DOHH2 (cell line): ENCODE data around the gene CRY1.
"Not testable (repeated sequence)": the region's sequence is repeated elsewhere in the genome, so short reads cannot be mapped to it uniquely, and the experiment has no call there.

ENCODE experiments used
- H3F3A ChIP-seq: fragments of 200-600 bp; sonication (generic), shearing (Covaris generic); 2 replicates; pipeline ENCODE4 v1.6.0; 2016; ENCODE audit warnings: antibody characterized with exemption, mild to moderate bottlenecking; ENCODE audit not compliant: control insufficient read depth, insufficient read depth
- H3K27ac ChIP-seq: fragments of 200-600 bp; sonication (generic); 2 replicates; pipeline ENCODE4 v1.5.1; 2014; ENCODE audit warnings: low read depth, mild to moderate bottlenecking, low read length, moderate library complexity
- H3K27me3 ChIP-seq: fragments of 200-600 bp; sonication (generic); 2 replicates; pipeline ENCODE4 v1.6.1; 2014; ENCODE audit warnings: mild to moderate bottlenecking, low read length, mixed read lengths; ENCODE audit not compliant: control insufficient read depth
- H3K36me3 ChIP-seq: fragments of 200-600 bp; sonication (generic); 2 replicates; pipeline ENCODE4 v1.6.1; 2014; ENCODE audit warnings: mild to moderate bottlenecking, low read length, moderate library complexity, mixed read lengths; ENCODE audit not compliant: control insufficient read depth
- H3K4me1 ChIP-seq: fragments of 200-600 bp; sonication (generic); 2 replicates; pipeline ENCODE4 v1.6.1; 2014; ENCODE audit warnings: mild to moderate bottlenecking, low read length, mixed read lengths; ENCODE audit not compliant: control insufficient read depth
- H3K4me2 ChIP-seq: fragments of 200-600 bp; sonication (generic); 2 replicates; pipeline ENCODE4 v1.6.0; 2014; ENCODE audit warnings: mild to moderate bottlenecking, low read length, moderate library complexity
- H3K4me3 ChIP-seq: fragments of 200-600 bp; sonication (generic); 2 replicates; pipeline ENCODE4 v1.5.1; 2014; ENCODE audit warnings: mild to moderate bottlenecking, low read length, mixed read lengths
- H3K79me2 ChIP-seq: fragments of 200-600 bp; sonication (generic); 2 replicates; pipeline ENCODE4 v1.6.1; 2014; ENCODE audit warnings: mild to moderate bottlenecking, low read length, mixed read lengths; ENCODE audit not compliant: control insufficient read depth
- H3K9me2 ChIP-seq: fragments of 200-600 bp; sonication (generic); replicated peaks from 2 replicates; pipeline ENCODE4 v1.6.1; 2014; ENCODE audit warnings: mild to moderate bottlenecking, low read length, mixed read lengths; ENCODE audit not compliant: control insufficient read depth
- H3K9me3 ChIP-seq: fragments of 200-600 bp; sonication (generic); 2 replicates; pipeline ENCODE4 v1.6.1; 2014; ENCODE audit warnings: antibody characterized with exemption, low read length, mixed read lengths; ENCODE audit not compliant: control insufficient read depth, insufficient read depth
- H4K20me1 ChIP-seq: fragments of 200-600 bp; sonication (generic); 2 replicates; pipeline ENCODE4 v1.6.0; 2014; ENCODE audit warnings: low read depth, mild to moderate bottlenecking, antibody characterized with exemption, low read length, moderate library complexity; ENCODE audit not compliant: control insufficient read depth, insufficient read depth
- CTCF ChIP-seq: fragments of 200-600 bp; sonication (generic); IDR thresholded peaks from one replicate; pipeline ENCODE4 v1.5.1; 2014; ENCODE audit warnings: antibody characterized with exemption, mild to moderate bottlenecking, low read depth, low read length; ENCODE audit not compliant: poor library complexity, severe bottlenecking
- EZH2phosphoT487 ChIP-seq: fragments of 200-600 bp; sonication (generic); IDR thresholded peaks from 2 replicates; pipeline ENCODE4 v1.6.1; 2017; ENCODE audit warnings: borderline replicate concordance, mild to moderate bottlenecking, antibody characterized with exemption, low read length, moderate library complexity, mixed read lengths

CRY1 gene

GRCh38 chr12:107029081-107029480 lies 64.3 kb downstream of the CRY1 start:
- TF ChIP-seq CTCF (no peak), EZH2phosphoT487 (no peak)
- Histone ChIP-seq H3K79me2 (no peaks in the 10 kb centered on the region), H3F3A (no peaks in the 10 kb centered on the region), H3K27ac (no peak overlapping the region), H3K9me3 (no peaks in the 10 kb centered on the region), H4K20me1 (no peaks in the 10 kb centered on the region), H3K4me1 (no peaks in the 10 kb centered on the region), H3K27me3 (peaks cover 10% of the 10 kb centered on the region; the same call in 1 of the 2 replicates), H3K4me2 (no peak overlapping the region), H3K4me3 (no peak overlapping the region), H3K9me2 (no peaks in the 10 kb centered on the region), H3K36me3 (no peaks in the 10 kb centered on the region)

GRCh38 chr12:107027636-107028053 lies 65.7 kb downstream of the CRY1 start:
- Histone ChIP-seq H3F3A (no peaks in the 10 kb centered on the region), H3K27me3 (peaks cover 13% of the 10 kb centered on the region), H3K4me3 (no peak overlapping the region), H3K79me2 (no peaks in the 10 kb centered on the region), H3K4me1 (no peaks in the 10 kb centered on the region), H3K9me2 (no peaks in the 10 kb centered on the region), H3K9me3 (no peaks in the 10 kb centered on the region), H4K20me1 (no peaks in the 10 kb centered on the region), H3K36me3 (no peaks in the 10 kb centered on the region), H3K4me2 (no peak overlapping the region), H3K27ac (no peak overlapping the region)
- TF ChIP-seq EZH2phosphoT487 (no peak), CTCF (no peak)

- H3K27ac ChIP-seq, result no peak overlapping the region
- no peak for TF ChIP-seq CTCF
- TF ChIP-seq EZH2phosphoT487, result no peak
These were observed 66.3 kb downstream of the CRY1 start for GRCh38 chr12:107026806-107027635.

GRCh38 chr12:107026356-107026755 lies 67.0 kb downstream of the CRY1 start:
- H3K27me3 ChIP-seq, result peaks cover 13% of the 10 kb centered on the region
- H3K4me3 ChIP-seq, H3K9me2 ChIP-seq, H3K36me3 ChIP-seq, H4K20me1 ChIP-seq, H3K27ac ChIP-seq, H3F3A ChIP-seq, H3K9me3 ChIP-seq, H3K79me2 ChIP-seq, H3K4me1 ChIP-seq, H3K4me2 ChIP-seq: not testable (repeated sequence)

More at GRCh38 chr12:107026806-107027635, 66.3 kb downstream of the CRY1 start:
- H3K79me2 ChIP-seq, result no peaks in the 10 kb centered on the region
- no peak overlapping the region for H3K4me2 ChIP-seq
- H3K36me3 ChIP-seq, result no peaks in the 10 kb centered on the region
- H3K9me2 ChIP-seq, result no peaks in the 10 kb centered on the region
- H4K20me1 ChIP-seq, result no peaks in the 10 kb centered on the region
- peaks cover 13% of the 10 kb centered on the region for H3K27me3 ChIP-seq
- H3F3A ChIP-seq, result no peaks in the 10 kb centered on the region
- H3K4me3 ChIP-seq, result no peak overlapping the region
- no peaks in the 10 kb centered on the region for H3K4me1 ChIP-seq
- H3K9me3 ChIP-seq, result no peaks in the 10 kb centered on the region
